K562 (cell line): ENCODE results near the gene CHTF8. TPM values are rescaled to one million over a fixed set of nuclear protein-coding genes. Genes with fewer than 3 reads are reported as not detected.

Source experiments
- ATAC-seq: fragments of 200-7000 bp; cut with Tn5 transposase; 3 replicates; pipeline ENCODE4 v1.9.1; 2020; ENCODE audit warnings: moderate library complexity
- BruUV-seq: library from RNA; stranded (reverse); fragments of 400-500 nt; replicated peaks from 2 replicates; lab custom pipeline; 2021; lab: Mats Ljungman, UMichigan
- CTCF ChIA-PET: fragments of 300-600 bp; formaldehyde crosslinking; extraction: SDS; loops from one replicate; lab custom pipeline; 2021; ENCODE audit warnings: low intra/inter-chr PET ratio; lab: Yijun Ruan, JAX
- POLR2A ChIA-PET: fragments of 300-600, 350-650 bp; sonication (Branson Sonifier 250); formaldehyde crosslinking; extraction: SDS; loops from one replicate; lab custom pipeline; 2021; ENCODE audit warnings: antibody characterized with exemption, inconsistent platforms; lab: Yijun Ruan, JAX
- DNase-seq, 4 experiments: peaks; one replicate each; pipeline versions ENCODE4 v3.0.0 to v3.0.0-alpha.2; 2011 to 2018; ENCODE audit warnings: low spot score in 3 of 4, mixed read lengths in 3 of 4; ENCODE audit errors: extremely low read depth in 1 of 4
- FAIRE-seq: peaks from 2 replicates; lab custom pipeline; 2011; peaks lifted over from hg19 to GRCh38; lab: Jason Lieb, UNC
- H2AFZ ChIP-seq: 2 replicates; pipeline ENCODE4 v1.6.0; 2011; ENCODE audit warnings: low read depth, low read length, control low read depth, inconsistent platforms
- H3K27ac ChIP-seq: fragments of 200-600 bp; 3 replicates; pipeline ENCODE4 v1.8.0; 2011; ENCODE audit warnings: low read depth, mild to moderate bottlenecking, control low read depth, inconsistent platforms, low read length, moderate library complexity, mixed read lengths; ENCODE audit errors: extremely low read depth
- H3K27me3 ChIP-seq, 2 experiments: fragments of 300-600 bp in 1 of 2; 2 replicates in 1 of 2; 3 replicates in 1 of 2; pipeline versions ENCODE4 v1.6.0 to v1.8.0; 2011; ENCODE audit warnings: inconsistent platforms in 2 of 2, low read length in 2 of 2, mild to moderate bottlenecking in 1 of 2, mixed read lengths in 1 of 2, moderate library complexity in 1 of 2; ENCODE audit not compliant: control insufficient read depth in 2 of 2, insufficient read depth in 2 of 2
- H3K36me3 ChIP-seq: fragments of 300-600 bp; 3 replicates; pipeline ENCODE4 v1.8.0; 2011; ENCODE audit warnings: mild to moderate bottlenecking, low read length, inconsistent platforms; ENCODE audit not compliant: control insufficient read depth, insufficient read depth
- H3K4me1 ChIP-seq, 2 experiments: fragments of 200-600 bp in 1 of 2; replicated peaks in 1 of 2; 2 replicates in 1 of 2; 3 replicates in 1 of 2; pipeline versions ENCODE4 v1.5.1 to v1.8.0; 2011; ENCODE audit warnings: inconsistent platforms in 2 of 2, low read length in 2 of 2, mild to moderate bottlenecking in 1 of 2, mixed read lengths in 1 of 2, moderate library complexity in 1 of 2; ENCODE audit not compliant: control insufficient read depth in 2 of 2, insufficient read depth in 2 of 2
- H3K4me2 ChIP-seq: 2 replicates; pipeline ENCODE4 v1.6.1; 2011; ENCODE audit warnings: low read length, control low read depth, inconsistent platforms, mixed read lengths; ENCODE audit not compliant: insufficient read depth
- H3K4me3 ChIP-seq: fragments of 200-600 bp; sonication (generic), shearing (Covaris generic); 2 replicates; pipeline ENCODE4 v1.5.1; 2016; ENCODE audit warnings: control low read depth, inconsistent platforms
- H3K79me2 ChIP-seq: fragments of 200-600 bp; 3 replicates; pipeline ENCODE4 v1.8.0; 2011; ENCODE audit warnings: low read length, inconsistent platforms; ENCODE audit not compliant: control insufficient read depth, insufficient read depth
- H3K9ac ChIP-seq, 2 experiments: 2 replicates each; pipeline versions ENCODE4 v1.6.0 to v1.6.1; 2011; ENCODE audit warnings: low read depth in 2 of 2, low read length in 2 of 2, control low read depth in 1 of 2, inconsistent platforms in 1 of 2, mild to moderate bottlenecking in 1 of 2, mixed read lengths in 1 of 2; ENCODE audit not compliant: insufficient read depth in 1 of 2
- H3K9me1 ChIP-seq: one replicate; pipeline ENCODE4 v1.6.0; 2011; ENCODE audit warnings: inconsistent platforms, mild to moderate bottlenecking, low read length, moderate library complexity; ENCODE audit not compliant: control insufficient read depth, insufficient read depth
- H3K9me3 ChIP-seq: replicated peaks from 2 replicates; pipeline ENCODE4 v1.5.1; 2011; ENCODE audit warnings: low read depth, low read length, inconsistent platforms; ENCODE audit not compliant: control insufficient read depth, insufficient read depth
- H4K20me1 ChIP-seq: replicated peaks from 2 replicates; pipeline ENCODE4 v1.6.1; 2011; ENCODE audit warnings: low read length, inconsistent platforms, mixed read lengths; ENCODE audit not compliant: control insufficient read depth, insufficient read depth
- CREM ChIP-seq: IDR thresholded peaks from 2 replicates; pipeline ENCODE4 v1.6.1; 2014; ENCODE audit warnings: antibody characterized with exemption, low read depth
- FOS ChIP-seq: IDR thresholded peaks from 3 replicates; pipeline ENCODE4 v1.6.1; 2011; ENCODE audit not compliant: insufficient read length; ENCODE audit errors: extremely low read depth
- FOXJ2 ChIP-seq: fragments of 200-800 bp; sonication (Bioruptor generic); IDR thresholded peaks from 2 replicates; pipeline ENCODE4 v1.6.1; 2016; ENCODE audit warnings: missing genetic modification characterization, missing compliant biosample characterization
- HCFC1 ChIP-seq: IDR thresholded peaks from 2 replicates; pipeline ENCODE4 v1.6.1; 2012; ENCODE audit warnings: low read depth, low read length, improper control_type of control experiment
- HLTF ChIP-seq: fragments of 450-650 bp; IDR thresholded peaks from 2 replicates; pipeline ENCODE4 v1.6.1; 2016
- HOXB6 ChIP-seq: fragments of 250-450 bp; sonication (Bioruptor Pico); IDR thresholded peaks from 2 replicates; pipeline ENCODE4 v1.5.1; 2022; ENCODE audit warnings: mild to moderate bottlenecking, borderline replicate concordance
- MCM5 ChIP-seq: fragments of 450-650 bp; IDR thresholded peaks from 2 replicates; pipeline ENCODE4 v1.6.1; 2016; ENCODE audit warnings: low read depth
- PHF20 ChIP-seq: fragments of 450-650 bp; IDR thresholded peaks from 2 replicates; pipeline ENCODE4 v1.6.1; 2018; ENCODE audit not compliant: partially characterized antibody
- POU5F1 ChIP-seq: fragments of 150-350 bp; IDR thresholded peaks from 2 replicates; pipeline ENCODE4 v1.6.1; 2014; ENCODE audit warnings: borderline replicate concordance, low read length, low read depth, mild to moderate bottlenecking; ENCODE audit not compliant: partially characterized antibody
- RBM22 ChIP-seq: fragments of 200-400 bp; formaldehyde crosslinking; IDR thresholded peaks from 2 replicates; pipeline ENCODE4 v1.6.1; 2018; ENCODE audit warnings: low read length, low read depth; ENCODE audit not compliant: poor library complexity, severe bottlenecking
- TBL1XR1 ChIP-seq, 2 experiments: IDR thresholded peaks; 2 replicates each; pipeline ENCODE4 v1.6.1; 2012; ENCODE audit warnings: improper control_type of control experiment in 2 of 2, low read length in 2 of 2, mild to moderate bottlenecking in 1 of 2
- TCF7L2 ChIP-seq: fragments of 150-350 bp; IDR thresholded peaks from 2 replicates; pipeline ENCODE4 v1.6.1; 2016; ENCODE audit warnings: low read depth, mild to moderate bottlenecking, low read length, moderate library complexity
- ZNF324 ChIP-seq: fragments of 250-450 bp; sonication (Bioruptor Pico); IDR thresholded peaks from 2 replicates; pipeline ENCODE4 v1.4.0; 2020; ENCODE audit warnings: mild to moderate bottlenecking
- ZNF695 ChIP-seq: fragments of 450-650 bp; formaldehyde crosslinking; IDR thresholded peaks from 2 replicates; pipeline ENCODE4 v1.4.0; 2020; ENCODE audit warnings: mild to moderate bottlenecking, moderate library complexity
- ZNF699 ChIP-seq: fragments of 250-450 bp; sonication (Bioruptor Pico); IDR thresholded peaks from 2 replicates; pipeline ENCODE4 v1.8.0; 2021; ENCODE audit warnings: mild to moderate bottlenecking, moderate library complexity; ENCODE audit not compliant: insufficient replicate concordance
- WGBS: fragments of 100-300 bp; shearing (Covaris generic); methylation state at CpG from one replicate; pipeline ENCODE4 v1.1.6; 2016; ENCODE audit warnings: low coverage, mixed read lengths; ENCODE audit not compliant: insufficient coverage; ENCODE audit errors: missing lambda C conversion rate; 5-methylcytosine and 5-hydroxymethylcytosine counted together
- in situ Hi-C: fragments of 300-500 bp; cut with MboI; formaldehyde crosslinking; loops from 4 replicates; pipeline ENCODE4 v1.15.0; 2018; ENCODE audit warnings: inconsistent platforms, mixed read lengths
- intact Hi-C: fragments of 100-400 bp; cut with micrococcal nuclease; formaldehyde crosslinking; loops from 2 replicates; pipeline ENCODE4 v1.14.2; 2022
- polyA plus RNA-seq, 8 experiments: library from polyadenylated mRNA; depleted of rRNA in 4 of 8; stranded (reverse) in 5 of 8; unstranded in 3 of 8; fragments of >200 nt; fragmentation: Nextera tagmentation in 2 of 8; fragmentation: Illumina TruSeq in 1 of 8; extraction: Ambion mirVana in 2 of 8; extraction: Trizol in 1 of 8; gene quantifications; 2 replicates each; pipeline versions ENCODE4 v1.2.1 to v1.2.3, GENCODE V29; 2011 to 2014; ENCODE audit warnings: inconsistent platforms in 1 of 8, missing spikeins in 1 of 8
- total RNA-seq, 7 experiments: library from RNA; depleted of rRNA in 6 of 7; stranded (reverse); fragments of >200 nt in 6 of 7; fragmentation: Illumina TruSeq in 2 of 7; extraction: Trizol in 2 of 7; gene quantifications; 2 replicates each; pipeline versions ENCODE4 v1.2.1 to v1.2.3, GENCODE V29; 2011 to 2021; ENCODE audit warnings: low replicate concordance in 1 of 7
- TF ChIP-seq, protein P1 (sequence below): fragments of 250-450 bp; sonication (Bioruptor Pico); IDR thresholded peaks from 2 replicates; pipeline ENCODE4 v1.5.0; 2021

The CHTF8 gene
- total and polyA plus RNA-seq, 9 of the 15 experiments (the other 6 are each of a cell fraction or from before 2014, with no cell fraction given) = 20.2 to 199 (median 108) TPM

DNA sequence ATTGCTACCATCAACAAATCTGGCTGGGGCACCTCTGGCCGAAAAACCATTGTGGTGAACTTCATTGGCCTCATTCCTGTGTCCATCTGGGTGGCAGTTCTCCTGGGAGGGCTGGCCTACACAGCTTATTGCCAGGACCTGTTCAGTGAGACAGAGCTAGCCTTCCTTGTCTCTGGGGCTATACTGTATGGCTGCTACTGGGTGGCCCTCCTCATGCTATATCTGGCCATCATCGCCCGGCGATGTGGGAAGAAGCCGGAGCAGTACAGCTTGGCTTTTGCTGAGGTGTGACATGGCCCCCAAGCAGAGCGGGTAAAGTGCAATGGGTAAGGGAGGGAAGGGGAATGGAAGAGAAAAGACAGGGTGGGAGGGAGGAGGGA is 17.4 kb downstream of the CHTF8 start:
- BruUV-seq = no TSS peak
- no peak overlapping the region for H3K27ac ChIP-seq
- H3K79me2 ChIP-seq = no peaks in the 10 kb centered on the region
- H3K27me3 ChIP-seq = no peaks in the 10 kb centered on the region
- no peak for TF ChIP-seq TCF7L2
- TF ChIP-seq ZNF695 = no peak
- TF ChIP-seq ZNF324 (CRISPR knock-in tag) = no peak
- TF ChIP-seq TBL1XR1 (IDR thresholded peaks at IDR 0.05; ENCODE audit: low read length in 2 of 2) = no peak
- TF ChIP-seq, all 486 proteins: peak for 0
- Histone ChIP-seq H4K20me1 (peaks cover 10% of the 10 kb centered on the region; the same call in 1 of the 2 replicates), H3K9ac (no peak overlapping the region), H3K9me1 (peaks cover 10% of the 10 kb centered on the region), H3K36me3 (peaks cover 44% of the 10 kb centered on the region; the same call in 2 of the 3 replicates), H3K4me3 (no peak overlapping the region), H3K4me2 (no peak overlapping the region), H3K4me1 (peaks cover 7 to 16% of the 10 kb centered on the region in 2 experiments; a peak in 4 of 5 replicates), H2AFZ (no peak overlapping the region), H3K9me3 (no peaks in the 10 kb centered on the region)
- 87% methylated on average over 5 of the region's 6 CpGs for WGBS
- no peak for ATAC-seq
- intact Hi-C loops (loop anchor here (10.0 kb wide), 1 partner anchor 590 kb away; no protein-coding TSS in a partner anchor), in situ Hi-C loops (loop anchor here (10.0 kb wide), 2 partner anchors 410 to 590 kb away; no protein-coding TSS in a partner anchor)
- ChIA-PET CTCF (no interaction called here), POLR2A (interaction anchor here (0.6 to 1.3 kb wide), 3 partner anchors 10 to 21 kb away, joined by 3 to 4 read pairs (median 3); no protein-coding TSS in a partner anchor)
- no peak for DNase-seq
- no peak for FAIRE-seq

DNA sequence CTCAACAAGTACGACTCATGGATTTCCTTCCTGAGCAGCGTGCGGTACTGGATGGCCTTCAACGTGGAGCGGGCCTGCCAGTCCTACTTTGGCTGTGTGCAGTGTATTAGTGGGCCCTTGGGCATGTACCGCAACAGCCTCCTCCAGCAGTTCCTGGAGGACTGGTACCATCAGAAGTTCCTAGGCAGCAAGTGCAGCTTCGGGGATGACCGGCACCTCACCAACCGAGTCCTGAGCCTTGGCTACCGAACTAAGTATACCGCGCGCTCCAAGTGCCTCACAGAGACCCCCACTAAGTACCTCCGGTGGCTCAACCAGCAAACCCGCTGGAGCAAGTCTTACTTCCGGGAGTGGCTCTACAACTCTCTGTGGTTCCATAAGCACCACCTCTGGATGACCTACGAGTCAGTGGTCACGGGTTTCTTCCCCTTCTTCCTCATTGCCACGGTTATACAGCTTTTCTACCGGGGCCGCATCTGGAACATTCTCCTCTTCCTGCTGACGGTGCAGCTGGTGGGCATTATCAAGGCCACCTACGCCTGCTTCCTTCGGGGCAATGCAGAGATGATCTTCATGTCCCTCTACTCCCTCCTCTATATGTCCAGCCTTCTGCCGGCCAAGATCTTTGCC is 17.9 kb downstream of the CHTF8 start:
- DNase-seq (no peak), FAIRE-seq (no peak), ATAC-seq (no peak)
- no peak overlapping the region for H2AFZ ChIP-seq
- peaks cover 10% of the 10 kb centered on the region; the same call in 1 of the 2 replicates for H4K20me1 ChIP-seq
- POLR2A ChIA-PET = interaction anchor here (0.6 to 1.2 kb wide), 4 partner anchors 11 to 218 kb away, joined by 3 to 4 read pairs (median 3); no protein-coding TSS in a partner anchor
- H3K27ac ChIP-seq = no peak overlapping the region
- peaks cover 10% of the 10 kb centered on the region for H3K9me1 ChIP-seq
- peaks cover 7 to 20% of the 10 kb centered on the region in 2 experiments; a peak in 4 of 5 replicates for H3K4me1 ChIP-seq
- intact Hi-C loops (loop anchor here (10.0 kb wide), 1 partner anchor 590 kb away; no protein-coding TSS in a partner anchor), in situ Hi-C loops (loop anchor here (10.0 kb wide), 2 partner anchors 410 to 590 kb away; no protein-coding TSS in a partner anchor)
- 93% methylated on average over 24 of the region's 25 CpGs for WGBS
- no TSS peak for BruUV-seq
- no peak overlapping the region for H3K4me2 ChIP-seq
- H3K4me3 ChIP-seq = no peak overlapping the region
- peaks cover 42% of the 10 kb centered on the region; the same call in 2 of the 3 replicates for H3K36me3 ChIP-seq
- H3K9ac ChIP-seq = no peak overlapping the region
- H3K9me3 ChIP-seq = no peaks in the 10 kb centered on the region
- no peaks in the 10 kb centered on the region for H3K79me2 ChIP-seq
- CTCF ChIA-PET = no interaction called here
- H3K27me3 ChIP-seq = no peaks in the 10 kb centered on the region
- no peak for TF ChIP-seq PHF20
- no peak for TF ChIP-seq CREM
- TF ChIP-seq FOXJ2 (tag) = no peak
- no peak for TF ChIP-seq ZNF695
- no peak for TF ChIP-seq ZNF699 (CRISPR knock-in tag)
- TF ChIP-seq, protein P1, sequence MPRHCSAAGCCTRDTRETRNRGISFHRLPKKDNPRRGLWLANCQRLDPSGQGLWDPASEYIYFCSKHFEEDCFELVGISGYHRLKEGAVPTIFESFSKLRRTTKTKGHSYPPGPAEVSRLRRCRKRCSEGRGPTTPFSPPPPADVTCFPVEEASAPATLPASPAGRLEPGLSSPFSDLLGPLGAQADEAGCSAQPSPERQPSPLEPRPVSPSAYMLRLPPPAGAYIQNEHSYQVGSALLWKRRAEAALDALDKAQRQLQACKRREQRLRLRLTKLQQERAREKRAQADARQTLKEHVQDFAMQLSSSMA (CRISPR knock-in tag) = no peak
- TF ChIP-seq HOXB6 = no peak
- no peak for TF ChIP-seq FOS
- TF ChIP-seq RBM22 = no peak
- no peak for TF ChIP-seq HLTF
- no peak for TF ChIP-seq HCFC1
- no peak for TF ChIP-seq POU5F1
- no peak for TF ChIP-seq MCM5
